ENCODE results near the gene NAA80. TPM values are rescaled to one million over a fixed set of nuclear protein-coding genes. Genes with fewer than 3 reads are reported as not detected.
A peak's percentile ranks its signal among the peaks of the same experiment; 100 is the strongest.

The NAA80 gene
- total and polyA plus RNA-seq, 2 of the 13 experiments (the other 11 are each of a cell fraction or from before 2014, with no cell fraction given), result 3.4 to 8.7 TPM

GRCh38 chr3:50274371-50275104 is 24.7 kb downstream of the NAA80 start (continued):
- no peak for TF ChIP-seq ZNF83 (CRISPR knock-in tag; IDR thresholded peaks at IDR 0.05; ENCODE audit: borderline replicate concordance)
- no peak for TF ChIP-seq FOXJ3 (CRISPR knock-in tag; IDR thresholded peaks at IDR 0.05; ENCODE audit: borderline replicate concordance)
- no peak for TF ChIP-seq THYN1 (CRISPR knock-in tag; IDR thresholded peaks at IDR 0.05; ENCODE audit: borderline replicate concordance, low read depth)
- TF ChIP-seq RNF219 (CRISPR knock-in tag; IDR thresholded peaks at IDR 0.05), result no peak
- TF ChIP-seq KLF13 (CRISPR knock-in tag; IDR thresholded peaks at IDR 0.05), result no peak
- TF ChIP-seq STAG1 (CRISPR knock-in tag; IDR thresholded peaks at IDR 0.05), result peak; percentile 51
- TF ChIP-seq ETV6 (CRISPR knock-in tag; conservative IDR thresholded peaks at IDR 0.05), result no peak
- no peak for TF ChIP-seq PAF1 (CRISPR knock-in tag; IDR thresholded peaks at IDR 0.05)
- TF ChIP-seq ZNF251 (CRISPR knock-in tag; IDR thresholded peaks at IDR 0.05), result no peak
- TF ChIP-seq ZNF574 (CRISPR knock-in tag; IDR thresholded peaks at IDR 0.05), result 0 out of 2 replicates have a peak, but pooled peaks have one; percentile 31
- no peak for TF ChIP-seq ZNF577 (CRISPR knock-in tag; IDR thresholded peaks at IDR 0.05; ENCODE audit: borderline replicate concordance, low read depth)
- TF ChIP-seq UBTF (CRISPR knock-in tag; IDR thresholded peaks at IDR 0.05), result no peak
- TF ChIP-seq HMGA1 (CRISPR knock-in tag; conservative IDR thresholded peaks at IDR 0.05), result no peak
- TF ChIP-seq KMT2A (CRISPR knock-in tag; IDR thresholded peaks at IDR 0.05), result no peak
- TF ChIP-seq ZNF335 (CRISPR knock-in tag; IDR thresholded peaks at IDR 0.05), result no peak
